Daoy (cell line): ENCODE measurements around the gene TGM2. TPM values are rescaled to one million over a fixed set of nuclear protein-coding genes. Genes with fewer than 3 reads are reported as not detected.
A peak's percentile ranks its signal among the peaks of the same experiment; 100 is the strongest.

Experiments
- DNase-seq: peaks from one replicate; pipeline ENCODE4 v3.0.0-alpha.2; 2015; ENCODE audit warnings: low read depth
- total RNA-seq: library from RNA; depleted of rRNA; stranded (reverse); fragments of >200 nt; shearing (Covaris generic); gene quantifications from 2 replicates; pipeline ENCODE4 v1.2.3, GENCODE V29; 2014

The TGM2 gene
- total RNA-seq, 1 experiment from 2014 or later = 27.3 TPM

GRCh38 chr20:38199501-38200390, 34.7 kb upstream of the TGM2 start:
- no peak for DNase-seq

GRCh38 chr20:38198238-38198861, 33.3 kb upstream of the TGM2 start:
- no peak for DNase-seq

GRCh38 chr20:38197619-38198018, 32.5 kb upstream of the TGM2 start:
- no peak for DNase-seq

- no peak for DNase-seq
Observed at GRCh38 chr20:38197217-38197616, 32.1 kb upstream of the TGM2 start.

GRCh38 chr20:38196592-38196991, 31.5 kb upstream of the TGM2 start:
- DNase-seq = no peak

- DNase-seq = no peak
Observed at GRCh38 chr20:38196076-38196475, 31.0 kb upstream of the TGM2 start.

GRCh38 chr20:38195521-38195920, 30.5 kb upstream of the TGM2 start:
- no peak for DNase-seq

- DNase-seq = no peak
Observed at GRCh38 chr20:38194971-38195504, 30.0 kb upstream of the TGM2 start.

GRCh38 chr20:38193586-38194105, 28.6 kb upstream of the TGM2 start:
- DNase-seq = no peak

- no peak for DNase-seq
Observed at GRCh38 chr20:38192323-38192885, 27.3 kb upstream of the TGM2 start.

GRCh38 chr20:38191654-38192053, 26.6 kb upstream of the TGM2 start:
- DNase-seq = no peak

- no peak for DNase-seq
Observed at GRCh38 chr20:38190936-38191371, 25.9 kb upstream of the TGM2 start.

GRCh38 chr20:38190166-38190565, 25.1 kb upstream of the TGM2 start:
- no peak for DNase-seq

GRCh38 chr20:38187517-38187916, 22.4 kb upstream of the TGM2 start:
- DNase-seq = peak; percentile 47

GRCh38 chr20:38186788-38187221, 21.7 kb upstream of the TGM2 start:
- DNase-seq = peak; percentile 69

GRCh38 chr20:38184101-38184500, 19.0 kb upstream of the TGM2 start:
- no peak for DNase-seq

GRCh38 chr20:38181971-38182370, 16.9 kb upstream of the TGM2 start:
- no peak for DNase-seq

GRCh38 chr20:38181207-38181801, 16.2 kb upstream of the TGM2 start:
- DNase-seq = peak; percentile 55

GRCh38 chr20:38180781-38181180, 15.7 kb upstream of the TGM2 start:
- DNase-seq = peak; percentile 58

- no peak for DNase-seq
Observed at GRCh38 chr20:38179846-38180245, 14.8 kb upstream of the TGM2 start.

- DNase-seq = no peak
Observed at GRCh38 chr20:38178581-38178980, 13.5 kb upstream of the TGM2 start.

- DNase-seq = no peak
Observed at GRCh38 chr20:38178065-38178491, 13.0 kb upstream of the TGM2 start.
